Hepatocyte (in vitro differentiated cells): Measurements from ENCODE around the gene GRID1. TPM values are rescaled to one million over a fixed set of nuclear protein-coding genes. Genes with fewer than 3 reads are reported as not detected.

Source experiments
- DNase-seq: peaks from one replicate; pipeline ENCODE4 v3.0.0-alpha.2; 2016; ENCODE audit warnings: low spot score
- H2AFZ ChIP-seq: fragments of 200-600 bp; sonication (generic); 2 replicates; pipeline ENCODE4 v1.6.0; 2016; ENCODE audit warnings: antibody characterized with exemption, mild to moderate bottlenecking
- H3K27ac ChIP-seq: fragments of 200-600 bp; sonication (generic); 2 replicates; pipeline ENCODE4 v1.5.1; 2016; ENCODE audit warnings: mild to moderate bottlenecking
- H3K27me3 ChIP-seq: fragments of 200-600 bp; sonication (generic); 2 replicates; pipeline ENCODE4 v1.6.1; 2016
- H3K36me3 ChIP-seq: fragments of 200-600 bp; sonication (generic); replicated peaks from 2 replicates; pipeline ENCODE4 v1.5.1; 2016; ENCODE audit warnings: low read depth; ENCODE audit not compliant: insufficient read depth
- H3K4me1 ChIP-seq: fragments of 200-600 bp; sonication (generic); 2 replicates; pipeline ENCODE4 v1.5.1; 2016; ENCODE audit warnings: mild to moderate bottlenecking, moderate library complexity; ENCODE audit not compliant: insufficient read depth
- H3K4me2 ChIP-seq: fragments of 200-600 bp; sonication (generic); 2 replicates; pipeline ENCODE4 v1.6.0; 2016
- H3K4me3 ChIP-seq: fragments of 200-600 bp; sonication (generic); 2 replicates; pipeline ENCODE4 v1.5.1; 2016; ENCODE audit warnings: mild to moderate bottlenecking
- H3K79me2 ChIP-seq: fragments of 200-600 bp; sonication (generic); 2 replicates; pipeline ENCODE4 v1.6.0; 2017; ENCODE audit warnings: mild to moderate bottlenecking
- H3K9me2 ChIP-seq: fragments of 200-600 bp; sonication (generic); replicated peaks from 2 replicates; pipeline ENCODE4 v1.6.0; 2017; ENCODE audit warnings: mild to moderate bottlenecking; ENCODE audit not compliant: insufficient read depth
- H3K9me3 ChIP-seq: fragments of 200-600 bp; sonication (generic); 2 replicates; pipeline ENCODE4 v1.5.1; 2016; ENCODE audit warnings: low read depth, mild to moderate bottlenecking
- H4K20me1 ChIP-seq: fragments of 200-600 bp; sonication (generic); 2 replicates; pipeline ENCODE4 v1.6.0; 2016; ENCODE audit warnings: mild to moderate bottlenecking; ENCODE audit not compliant: insufficient read depth, poor library complexity, severe bottlenecking
- CTCF ChIP-seq: fragments of 200-600 bp; sonication (generic); IDR thresholded peaks from 2 replicates; pipeline ENCODE4 v1.5.1; 2016; ENCODE audit warnings: antibody characterized with exemption, mild to moderate bottlenecking; ENCODE audit not compliant: poor library complexity
- EZH2 ChIP-seq: fragments of 200-600 bp; sonication (generic); IDR thresholded peaks from 2 replicates; pipeline ENCODE4 v1.6.1; 2016; ENCODE audit warnings: antibody characterized with exemption, mild to moderate bottlenecking, borderline replicate concordance
- EZH2phosphoT487 ChIP-seq: fragments of 200-600 bp; sonication (generic); IDR thresholded peaks from one replicate; pipeline ENCODE4 v1.6.1; 2018; ENCODE audit warnings: antibody characterized with exemption, mild to moderate bottlenecking, low read depth, moderate library complexity; ENCODE audit not compliant: unreplicated experiment, severe bottlenecking
- WGBS: methylation state at CpG from one replicate; pipeline ENCODE4 v1.1.6; 2016; ENCODE audit warnings: low lambda C conversion rate; ENCODE audit errors: missing lambda C conversion rate; 5-methylcytosine and 5-hydroxymethylcytosine counted together
- polyA plus RNA-seq: library from polyadenylated mRNA; unstranded; fragments of >200 nt; fragmentation: Nextera tagmentation; extraction: Ambion mirVana; gene quantifications from 2 replicates; pipeline ENCODE4 v1.2.1, GENCODE V29; 2016
- total RNA-seq: library from RNA; depleted of rRNA; stranded (reverse); fragments of >200 nt; gene quantifications from 2 replicates; pipeline ENCODE4 v1.2.3, GENCODE V29; 2014

GRID1 gene
- total and polyA plus RNA-seq, 2 experiments from 2014 or later = 0.07 to 0.37 TPM

GRCh38 chr10:86211691-86212390 lies 154.8 kb downstream of the GRID1 start:
- WGBS = 84% methylated on average over 8 of the region's 8 CpGs
- Histone ChIP-seq H3K79me2 (no peaks in the 10 kb centered on the region), H3K27ac (no peak overlapping the region), H3K4me1 (no peaks in the 10 kb centered on the region), H3K27me3 (no peaks in the 10 kb centered on the region), H2AFZ (no peak overlapping the region), H3K4me2 (no peak overlapping the region), H3K36me3 (no peaks in the 10 kb centered on the region), H3K9me2 (no peaks in the 10 kb centered on the region), H3K9me3 (no peaks in the 10 kb centered on the region), H4K20me1 (no peaks in the 10 kb centered on the region), H3K4me3 (no peak overlapping the region)
- no peak for TF ChIP-seq EZH2
- TF ChIP-seq EZH2phosphoT487 = no peak
- no peak for TF ChIP-seq CTCF
- no peak for DNase-seq

DNA sequence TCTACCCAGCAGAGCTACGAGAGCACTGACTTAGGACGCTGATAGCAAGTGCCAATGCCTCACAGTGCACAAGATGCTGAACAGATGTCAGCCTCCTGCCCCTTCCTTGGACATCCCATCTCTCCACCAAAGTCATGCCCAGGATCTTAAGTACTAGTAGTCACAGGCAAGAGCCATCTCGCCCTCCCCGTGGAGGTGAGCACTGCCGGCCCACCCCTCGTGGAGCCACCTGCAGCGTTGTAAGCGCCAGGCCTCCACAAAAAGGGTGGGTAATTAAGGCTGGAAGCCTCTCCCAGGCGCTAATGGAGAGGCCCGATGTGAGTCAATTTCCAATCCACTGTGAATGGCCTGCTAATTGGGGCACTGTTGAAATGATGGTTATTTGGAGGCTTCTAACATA lies 156.2 kb downstream of the GRID1 start:
- no peaks in the 10 kb centered on the region for H3K9me2 ChIP-seq
- WGBS = 88% methylated on average over 10 of the region's 10 CpGs
- no peaks in the 10 kb centered on the region for H3K4me1 ChIP-seq
- no peak for TF ChIP-seq EZH2
- no peak for TF ChIP-seq EZH2phosphoT487
- no peak for TF ChIP-seq CTCF
- DNase-seq = no peak
- no peaks in the 10 kb centered on the region for H4K20me1 ChIP-seq
- no peaks in the 10 kb centered on the region for H3K79me2 ChIP-seq
- H3K4me2 ChIP-seq = no peak overlapping the region
- no peaks in the 10 kb centered on the region for H3K9me3 ChIP-seq
- no peaks in the 10 kb centered on the region for H3K36me3 ChIP-seq
- no peak overlapping the region for H3K4me3 ChIP-seq
- no peak overlapping the region for H2AFZ ChIP-seq
- H3K27me3 ChIP-seq = no peaks in the 10 kb centered on the region
- no peak overlapping the region for H3K27ac ChIP-seq

DNA sequence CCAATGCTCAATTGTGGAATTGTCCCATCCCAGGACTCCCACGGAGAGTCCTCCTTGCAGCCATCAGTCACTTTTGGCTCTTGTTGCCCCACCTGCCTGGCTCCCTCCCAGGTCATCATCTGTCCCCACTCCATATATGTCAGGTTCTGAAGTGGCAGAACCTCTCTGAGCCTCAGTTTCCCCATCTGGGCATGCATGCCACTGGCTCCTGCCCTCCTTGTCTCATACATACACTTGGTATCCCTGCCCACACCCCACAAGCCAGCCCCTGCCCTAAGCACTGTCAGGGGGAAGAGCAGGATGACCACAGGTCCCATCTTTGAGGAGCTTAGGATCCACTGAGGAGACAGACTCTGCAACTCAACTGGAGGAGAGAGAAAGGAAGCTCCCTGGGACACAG lies 156.9 kb downstream of the GRID1 start:
- 80% methylated on average over 1 of the region's 1 CpG for WGBS
- H3K4me2 ChIP-seq = no peak overlapping the region
- H3K27ac ChIP-seq = no peak overlapping the region
- H3K79me2 ChIP-seq = no peaks in the 10 kb centered on the region
- H3K9me2 ChIP-seq = no peaks in the 10 kb centered on the region
- TF ChIP-seq EZH2phosphoT487 (no peak), EZH2 (no peak), CTCF (no peak)
- no peak for DNase-seq
- no peaks in the 10 kb centered on the region for H3K27me3 ChIP-seq
- H4K20me1 ChIP-seq = no peaks in the 10 kb centered on the region
- H3K9me3 ChIP-seq = no peaks in the 10 kb centered on the region
- H3K36me3 ChIP-seq = no peaks in the 10 kb centered on the region
- H3K4me1 ChIP-seq = no peaks in the 10 kb centered on the region
- no peak overlapping the region for H3K4me3 ChIP-seq
- H2AFZ ChIP-seq = no peak overlapping the region

GRCh38 chr10:86207226-86207625 lies 159.4 kb downstream of the GRID1 start:
- no peaks in the 10 kb centered on the region for H3K9me2 ChIP-seq
- H3K9me3 ChIP-seq = no peaks in the 10 kb centered on the region
- H3K27ac ChIP-seq = no peak overlapping the region
- no peak overlapping the region for H2AFZ ChIP-seq
- H3K36me3 ChIP-seq = no peaks in the 10 kb centered on the region
- H4K20me1 ChIP-seq = no peaks in the 10 kb centered on the region
- no peak overlapping the region for H3K4me2 ChIP-seq
- 90% methylated on average over 12 of the region's 12 CpGs for WGBS
- no peaks in the 10 kb centered on the region for H3K4me1 ChIP-seq
- DNase-seq = no peak
- no peaks in the 10 kb centered on the region for H3K27me3 ChIP-seq
- no peak overlapping the region for H3K4me3 ChIP-seq
- no peaks in the 10 kb centered on the region for H3K79me2 ChIP-seq
- TF ChIP-seq EZH2 (no peak), EZH2phosphoT487 (no peak), CTCF (no peak)
